PC-9 (cell line): ENCODE results near the gene SEC14L1. TPM values are rescaled to one million over a fixed set of nuclear protein-coding genes. Genes with fewer than 3 reads are reported as not detected.

ENCODE experiments used
- BruUV-seq: library from RNA; stranded (reverse); fragments of 400-500 nt; replicated peaks from 2 replicates; lab custom pipeline; 2021; lab: Mats Ljungman, UMichigan
- CTCF ChIA-PET: fragments of 300-600 bp; sonication (Branson Sonifier 250); formaldehyde crosslinking; loops from one replicate; lab custom pipeline; 2022; ENCODE audit warnings: antibody characterized with exemption; lab: Charles Lee
- POLR2A ChIA-PET: fragments of 300-600 bp; sonication (Branson Sonifier 250); formaldehyde crosslinking; loops from one replicate; lab custom pipeline; 2022; ENCODE audit warnings: antibody characterized with exemption; ENCODE audit not compliant: unreplicated experiment; lab: Charles Lee
- DNase-seq, 2 experiments: peaks; one replicate each; pipeline versions ENCODE4 v3.0.0 to v3.0.0-alpha.2; 2015 to 2022; ENCODE audit warnings: mixed read lengths in 1 of 2
- H2AFZ ChIP-seq: fragments of 200-600 bp; sonication (generic); 2 replicates; pipeline ENCODE4 v1.8.1; 2017; ENCODE audit warnings: antibody characterized with exemption
- H3F3A ChIP-seq: fragments of 200-600 bp; sonication (generic); 2 replicates; pipeline ENCODE4 v1.8.1; 2017; ENCODE audit warnings: antibody characterized with exemption, mild to moderate bottlenecking, low read depth; ENCODE audit not compliant: insufficient read depth
- H3K27ac ChIP-seq: fragments of 200-600 bp; sonication (generic); 2 replicates; pipeline ENCODE4 v1.6.1; 2016; ENCODE audit warnings: mixed run types
- H3K27me3 ChIP-seq: fragments of 200-600 bp; sonication (generic); 2 replicates; pipeline ENCODE4 v1.6.1; 2016; ENCODE audit warnings: low read depth, mixed run types; ENCODE audit not compliant: insufficient read depth
- H3K36me3 ChIP-seq: fragments of 200-600 bp; sonication (generic); 2 replicates; pipeline ENCODE4 v1.6.1; 2016; ENCODE audit warnings: low read depth, mixed run types
- H3K4me1 ChIP-seq: fragments of 200-600 bp; sonication (generic); replicated peaks from 2 replicates; pipeline ENCODE4 v1.6.1; 2016; ENCODE audit warnings: mixed run types; ENCODE audit not compliant: insufficient read depth
- H3K4me2 ChIP-seq: fragments of 200-600 bp; sonication (generic); 2 replicates; pipeline ENCODE4 v1.6.1; 2017; ENCODE audit warnings: mixed run types
- H3K4me3 ChIP-seq: fragments of 200-600 bp; sonication (generic); 2 replicates; pipeline ENCODE4 v1.6.1; 2016; ENCODE audit warnings: mixed run types
- H3K79me2 ChIP-seq: fragments of 200-600 bp; sonication (generic); 2 replicates; pipeline ENCODE4 v1.6.1; 2017; ENCODE audit warnings: low read depth, mixed run types
- H3K9me2 ChIP-seq: fragments of 200-600 bp; sonication (generic); 2 replicates; pipeline ENCODE4 v1.8.1; 2017; ENCODE audit warnings: mild to moderate bottlenecking; ENCODE audit not compliant: insufficient read depth
- H3K9me3 ChIP-seq: fragments of 200-600 bp; sonication (generic); 2 replicates; pipeline ENCODE4 v1.8.1; 2016; ENCODE audit warnings: low read depth; ENCODE audit not compliant: insufficient read depth
- H4K20me1 ChIP-seq: fragments of 200-600 bp; sonication (generic); 2 replicates; pipeline ENCODE4 v1.8.1; 2017; ENCODE audit not compliant: insufficient read depth
- CTCF ChIP-seq: fragments of 200-600 bp; sonication (generic); conservative IDR thresholded peaks from 2 replicates; pipeline ENCODE4 v1.6.1; 2017; ENCODE audit warnings: mixed run types, antibody characterized with exemption, mild to moderate bottlenecking, moderate library complexity
- EZH2 ChIP-seq: fragments of 200-600 bp; sonication (generic); IDR thresholded peaks from 2 replicates; pipeline ENCODE4 v1.8.0; 2017; ENCODE audit warnings: antibody characterized with exemption, low read depth
- intact Hi-C: fragments of 100-400 bp; cut with micrococcal nuclease; formaldehyde crosslinking; loops from one replicate; pipeline ENCODE4 v1.10.0; 2022; ENCODE audit not compliant: unreplicated experiment
- total RNA-seq: library from RNA; stranded (reverse); gene quantifications from 2 replicates; pipeline ENCODE4 v1.2.3, GENCODE V29; 2021

Gene SEC14L1
- total RNA-seq, 1 experiment from 2014 or later, result 83.1 TPM

- Histone ChIP-seq H3K9me2 (no peaks in the 10 kb centered on the region), H3K4me1 (no peaks in the 10 kb centered on the region), H3K4me3 (no peak overlapping the region), H3K27me3 (no peaks in the 10 kb centered on the region), H3K9me3 (no peaks in the 10 kb centered on the region), H4K20me1 (no peaks in the 10 kb centered on the region), H2AFZ (no peak overlapping the region), H3F3A (no peaks in the 10 kb centered on the region), H3K27ac (no peak overlapping the region), H3K36me3 (no peaks in the 10 kb centered on the region), H3K4me2 (no peak overlapping the region), H3K79me2 (no peaks in the 10 kb centered on the region)
- intact Hi-C loops, result no loop called here
- BruUV-seq, result no TSS peak
- TF ChIP-seq EZH2 (no peak), CTCF (no peak)
- POLR2A ChIA-PET, result no interaction called here
- CTCF ChIA-PET, result no interaction called here
- no peak for DNase-seq
These were observed 78.1 kb downstream of the SEC14L1 start for GRCh38 chr17:77218902-77219301.

GRCh38 chr17:77222356-77222755 is 81.6 kb downstream of the SEC14L1 start:
- Histone ChIP-seq H3K4me1 (no peaks in the 10 kb centered on the region), H3F3A (no peaks in the 10 kb centered on the region), H3K4me3 (no peak overlapping the region), H3K9me2 (no peaks in the 10 kb centered on the region), H4K20me1 (no peaks in the 10 kb centered on the region), H3K9me3 (no peaks in the 10 kb centered on the region), H3K4me2 (no peak overlapping the region), H2AFZ (no peak overlapping the region), H3K27me3 (no peaks in the 10 kb centered on the region), H3K27ac (no peak overlapping the region), H3K36me3 (no peaks in the 10 kb centered on the region), H3K79me2 (no peaks in the 10 kb centered on the region)
- POLR2A ChIA-PET, result no interaction called here
- no TSS peak for BruUV-seq
- CTCF ChIA-PET, result no interaction called here
- intact Hi-C loops, result no loop called here
- no peak for DNase-seq
- TF ChIP-seq CTCF (no peak), EZH2 (no peak)

- no peak overlapping the region for H2AFZ ChIP-seq
- no peaks in the 10 kb centered on the region for H3K36me3 ChIP-seq
- ChIA-PET POLR2A (no interaction called here), CTCF (no interaction called here)
- intact Hi-C loops, result no loop called here
- TF ChIP-seq CTCF (no peak), EZH2 (no peak)
- no TSS peak for BruUV-seq
- H3K79me2 ChIP-seq, result no peaks in the 10 kb centered on the region
- no peaks in the 10 kb centered on the region for H3F3A ChIP-seq
- no peak overlapping the region for H3K4me2 ChIP-seq
- no peaks in the 10 kb centered on the region for H3K4me1 ChIP-seq
- no peaks in the 10 kb centered on the region for H3K9me3 ChIP-seq
- no peaks in the 10 kb centered on the region for H3K9me2 ChIP-seq
- no peak for DNase-seq
- H4K20me1 ChIP-seq, result no peaks in the 10 kb centered on the region
- H3K27me3 ChIP-seq, result no peaks in the 10 kb centered on the region
- H3K4me3 ChIP-seq, result no peak overlapping the region
- no peak overlapping the region for H3K27ac ChIP-seq
These were observed 83.1 kb downstream of the SEC14L1 start for GRCh38 chr17:77223642-77224420.
